H1 (cell line): ENCODE data around the gene MAS1L. TPM values are rescaled to one million over a fixed set of nuclear protein-coding genes. Genes with fewer than 3 reads are reported as not detected.
A peak's percentile ranks its signal among the peaks of the same experiment; 100 is the strongest.

Experiments
- CTCF ChIA-PET: fragments of 300-600 bp; sonication (Branson Sonifier 250); formaldehyde crosslinking; loops from one replicate; lab custom pipeline; 2021; ENCODE audit not compliant: partially characterized antibody; lab: Charles Lee
- POLR2A ChIA-PET: fragments of 300-600 bp; sonication (Branson Sonifier 250); formaldehyde crosslinking; loops from one replicate; lab custom pipeline; 2021; ENCODE audit warnings: inconsistent platforms; ENCODE audit not compliant: partially characterized antibody; lab: Charles Lee
- DNase-seq, 2 experiments: peaks; one replicate each; pipeline versions ENCODE4 v3.0.0 to v3.0.0-alpha.2; 2010 to 2022; ENCODE audit warnings: low spot score in 2 of 2, low read depth in 1 of 2, mixed read lengths in 1 of 2
- FAIRE-seq: peaks from 2 replicates; lab custom pipeline; 2011; peaks lifted over from hg19 to GRCh38; lab: Jason Lieb, UNC
- H2AFZ ChIP-seq: 2 replicates; pipeline ENCODE4 v1.8.1; 2012; ENCODE audit warnings: low read length, inconsistent platforms
- H2AK5ac ChIP-seq: 2 replicates; pipeline ENCODE4 v1.6.1; 2013; ENCODE audit warnings: low read depth, low read length
- H2BK120ac ChIP-seq: replicated peaks from 2 replicates; pipeline ENCODE3; 2013; ENCODE audit warnings: low read depth, low read length, inconsistent platforms
- H2BK12ac ChIP-seq: 2 replicates; pipeline ENCODE4 v1.6.1; 2013; ENCODE audit warnings: low read depth, low read length
- H2BK15ac ChIP-seq: 2 replicates; pipeline ENCODE4 v1.6.1; 2013; ENCODE audit warnings: low read length
- H2BK20ac ChIP-seq: 2 replicates; pipeline ENCODE4 v1.6.1; 2013; ENCODE audit warnings: low read length
- H2BK5ac ChIP-seq: 2 replicates; pipeline ENCODE4 v1.6.1; 2013; ENCODE audit warnings: low read depth, low read length
- H3K14ac ChIP-seq: 2 replicates; pipeline ENCODE4 v1.6.1; 2013; ENCODE audit warnings: inconsistent platforms; ENCODE audit not compliant: insufficient read length
- H3K18ac ChIP-seq: 2 replicates; pipeline ENCODE4 v1.6.1; 2013; ENCODE audit warnings: low read length; ENCODE audit errors: extremely low read depth
- H3K23ac ChIP-seq: 2 replicates; pipeline ENCODE4 v1.6.1; 2013; ENCODE audit warnings: inconsistent platforms; ENCODE audit not compliant: insufficient read length
- H3K23me2 ChIP-seq: 2 replicates; pipeline ENCODE4 v1.6.1; 2013; ENCODE audit warnings: low read depth, low read length
- H3K27ac ChIP-seq: 2 replicates; pipeline ENCODE4 v1.6.1; 2011; ENCODE audit warnings: low read depth, low read length, inconsistent platforms
- H3K27me3 ChIP-seq, 4 experiments: replicated peaks in 1 of 4; 1 replicate in 1 of 4; 2 replicates in 3 of 4; pipeline versions ENCODE4 v1.6.1 to v1.8.1; 2011 to 2013; ENCODE audit warnings: low read length in 3 of 4, mild to moderate bottlenecking in 3 of 4, inconsistent platforms in 2 of 4, mixed read lengths in 2 of 4, moderate library complexity in 1 of 4; ENCODE audit not compliant: control insufficient read depth in 3 of 4, insufficient read depth in 3 of 4; ENCODE audit errors: extremely low read depth in 1 of 4
- H3K36me3 ChIP-seq, 4 experiments: 2 replicates each; pipeline versions ENCODE4 v1.6.1 to v1.8.1; 2011 to 2013; ENCODE audit warnings: mild to moderate bottlenecking in 4 of 4, low read length in 3 of 4, moderate library complexity in 2 of 4, control low read depth in 1 of 4, inconsistent platforms in 1 of 4; ENCODE audit not compliant: insufficient read depth in 4 of 4, control insufficient read depth in 2 of 4
- H3K4ac ChIP-seq: replicated peaks from 2 replicates; pipeline ENCODE3; 2013; ENCODE audit warnings: low read length, low read depth, mixed read lengths, inconsistent platforms; ENCODE audit not compliant: insufficient read length
- H3K4me1 ChIP-seq, 4 experiments: replicated peaks in 1 of 4; 1 replicate in 1 of 4; 2 replicates in 3 of 4; pipeline versions ENCODE4 v1.6.1 to v1.8.1; 2011 to 2013; ENCODE audit warnings: low read length in 3 of 4, inconsistent platforms in 2 of 4, mixed read lengths in 1 of 4; ENCODE audit not compliant: insufficient read depth in 4 of 4, control insufficient read depth in 3 of 4
- H3K4me2 ChIP-seq, 2 experiments: 2 replicates each; pipeline versions ENCODE4 v1.6.1 to v1.8.1; 2011 to 2013; ENCODE audit warnings: low read depth in 2 of 2, low read length in 2 of 2, control low read depth in 1 of 2, inconsistent platforms in 1 of 2, mild to moderate bottlenecking in 1 of 2; ENCODE audit not compliant: insufficient read depth in 1 of 2
- H3K4me3 ChIP-seq, 4 experiments: fragments of 200-600, 300-600 bp in 1 of 4; sonication (generic), shearing (Covaris generic), sonication (Bioruptor Twin) in 1 of 4; 2 replicates each; pipeline versions ENCODE4 v1.5.1 to v1.8.1; 2011 to 2016; ENCODE audit warnings: low read length in 4 of 4, low read depth in 3 of 4, control low read depth in 2 of 4, inconsistent platforms in 2 of 4, mild to moderate bottlenecking in 2 of 4, mixed read lengths in 1 of 4, moderate library complexity in 1 of 4; ENCODE audit not compliant: insufficient read depth in 2 of 4; ENCODE audit errors: extremely low read depth in 1 of 4
- H3K56ac ChIP-seq: replicated peaks from 2 replicates; pipeline ENCODE3; 2013; ENCODE audit warnings: low read depth, mild to moderate bottlenecking, mixed read lengths, low read length, inconsistent platforms; ENCODE audit not compliant: insufficient read length
- H3K79me1 ChIP-seq: 2 replicates; pipeline ENCODE4 v1.6.1; 2013; ENCODE audit warnings: low read depth, low read length, control low read depth
- H3K79me2 ChIP-seq, 2 experiments: 2 replicates each; pipeline versions ENCODE4 v1.6.1 to v1.8.1; 2012 to 2013; ENCODE audit warnings: low read length in 2 of 2, mild to moderate bottlenecking in 2 of 2, inconsistent platforms in 1 of 2; ENCODE audit not compliant: insufficient read depth in 2 of 2, control insufficient read depth in 1 of 2
- H3K9ac ChIP-seq, 4 experiments: replicated peaks in 1 of 4; 1 replicate in 1 of 4; 2 replicates in 3 of 4; pipeline versions ENCODE4 v1.6.1 to v1.8.1; 2011 to 2013; ENCODE audit warnings: low read depth in 3 of 4, low read length in 3 of 4, control low read depth in 2 of 4, mild to moderate bottlenecking in 2 of 4, moderate library complexity in 2 of 4, inconsistent platforms in 1 of 4; ENCODE audit errors: extremely low read depth in 1 of 4
- H3K9me3 ChIP-seq, 2 experiments: 2 replicates each; pipeline versions ENCODE4 v1.6.1 to v1.8.1; 2012 to 2013; ENCODE audit warnings: mild to moderate bottlenecking in 2 of 2, moderate library complexity in 2 of 2, control low read depth in 1 of 2, inconsistent platforms in 1 of 2, low read depth in 1 of 2, low read length in 1 of 2, mixed read lengths in 1 of 2; ENCODE audit not compliant: insufficient read depth in 2 of 2
- H4K20me1 ChIP-seq, 2 experiments: replicated peaks in 1 of 2; 2 replicates each; pipeline versions ENCODE3 to v1.8.1; 2011 to 2013; ENCODE audit warnings: inconsistent platforms in 2 of 2, low read length in 2 of 2, mild to moderate bottlenecking in 1 of 2; ENCODE audit not compliant: insufficient read depth in 2 of 2, control insufficient read depth in 1 of 2
- H4K5ac ChIP-seq: 2 replicates; pipeline ENCODE4 v1.6.1; 2013; ENCODE audit warnings: low read length, low read depth, mixed read lengths, inconsistent platforms; ENCODE audit not compliant: insufficient read length
- H4K8ac ChIP-seq: 2 replicates; pipeline ENCODE4 v1.8.0; 2013; ENCODE audit warnings: mild to moderate bottlenecking, moderate library complexity, low read length, inconsistent platforms; ENCODE audit not compliant: insufficient read depth; ENCODE audit errors: extremely low read depth
- H4K91ac ChIP-seq: replicated peaks from 2 replicates; pipeline ENCODE3; 2013; ENCODE audit warnings: low read length, mixed read lengths, inconsistent platforms; ENCODE audit not compliant: insufficient read length
- EP300 ChIP-seq, 2 experiments: IDR thresholded peaks; 1 replicate in 1 of 2; 2 replicates in 1 of 2; pipeline ENCODE4 v1.6.1; 2011 to 2012; ENCODE audit warnings: low read depth in 2 of 2, low read length in 2 of 2, mild to moderate bottlenecking in 2 of 2, borderline replicate concordance in 1 of 2, inconsistent platforms in 1 of 2, moderate library complexity in 1 of 2
- HDAC6 ChIP-seq: IDR thresholded peaks from one replicate; pipeline ENCODE4 v1.7.1; 2012; ENCODE audit warnings: low read depth, mild to moderate bottlenecking, inconsistent platforms, low read length, moderate library complexity
- JUND ChIP-seq: IDR thresholded peaks from 2 replicates; pipeline ENCODE4 v1.6.1; 2011; ENCODE audit warnings: mild to moderate bottlenecking, improper control_type of control experiment, low read length
- KDM4A ChIP-seq: IDR thresholded peaks from one replicate; pipeline ENCODE4 v1.7.1; 2012; ENCODE audit warnings: low read depth, mild to moderate bottlenecking, moderate library complexity, low read length, inconsistent platforms; ENCODE audit not compliant: severe bottlenecking
- PHF8 ChIP-seq: fragments of 200-600 bp; sonication (generic); conservative IDR thresholded peaks from 2 replicates; pipeline ENCODE4 v1.7.1; 2012; ENCODE audit warnings: low read depth, mild to moderate bottlenecking, inconsistent platforms, low read length, moderate library complexity
- POLR2A ChIP-seq, 2 experiments: IDR thresholded peaks; 1 replicate in 1 of 2; 2 replicates in 1 of 2; pipeline ENCODE4 v1.6.1; 2011; ENCODE audit warnings: low read depth in 2 of 2, low read length in 2 of 2, mild to moderate bottlenecking in 2 of 2; ENCODE audit errors: control extremely low read depth in 1 of 2
- POU5F1 ChIP-seq: IDR thresholded peaks from 2 replicates; pipeline ENCODE4 v1.6.1; 2011; ENCODE audit warnings: low read depth, mild to moderate bottlenecking, low read length, moderate library complexity
- RFX5 ChIP-seq: IDR thresholded peaks from 2 replicates; pipeline ENCODE4 v1.6.1; 2011; ENCODE audit warnings: low read depth, low read length, improper control_type of control experiment, borderline replicate concordance
- RNF2 ChIP-seq: fragments of 200-900, 300-1000 bp; sonication (generic); IDR thresholded peaks from 2 replicates; pipeline ENCODE4 v1.7.1; 2016; ENCODE audit warnings: borderline replicate concordance, low read depth, mild to moderate bottlenecking, antibody characterized with exemption, low read length; ENCODE audit not compliant: poor library complexity, severe bottlenecking; ENCODE audit errors: missing control alignments
- SAP30 ChIP-seq: fragments of 300-600 bp; sonication (generic); IDR thresholded peaks from 2 replicates; pipeline ENCODE4 v1.7.1; 2012; ENCODE audit warnings: low read length, moderate library complexity, mild to moderate bottlenecking, inconsistent platforms; ENCODE audit not compliant: insufficient read depth, insufficient replicate concordance
- SIN3A ChIP-seq, 2 experiments: IDR thresholded peaks in 1 of 2; conservative IDR thresholded peaks in 1 of 2; 2 replicates each; pipeline ENCODE4 v1.6.1; 2011 to 2012; ENCODE audit warnings: low read length in 2 of 2, improper control_type of control experiment in 1 of 2, low read depth in 1 of 2, mild to moderate bottlenecking in 1 of 2
- SRF ChIP-seq: IDR thresholded peaks from 2 replicates; pipeline ENCODE4 v1.6.1; 2011; ENCODE audit warnings: mild to moderate bottlenecking, low read depth, low read length, moderate library complexity
- SUZ12 ChIP-seq: fragments of 200-600 bp; sonication (generic); IDR thresholded peaks from 2 replicates; pipeline ENCODE4 v1.6.1; 2012; ENCODE audit warnings: mild to moderate bottlenecking, inconsistent platforms, low read length, moderate library complexity, mixed read lengths
- WGBS, 2 experiments: shearing (Covaris generic) in 1 of 2; methylation state at CpG; one replicate each; pipeline versions ENCODE4 v1.1.6 to v1.1.7; 2013 to 2015; ENCODE audit warnings: low lambda C conversion rate in 2 of 2, mixed read lengths in 2 of 2, inconsistent platforms in 1 of 2, low coverage in 1 of 2, missing lambda C conversion rate in 1 of 2; ENCODE audit not compliant: insufficient replicate concordance in 2 of 2, insufficient coverage in 1 of 2, insufficient read length in 1 of 2; ENCODE audit errors: extremely low coverage in 1 of 2, missing lambda C conversion rate in 1 of 2; 5-methylcytosine and 5-hydroxymethylcytosine counted together
- polyA plus RNA-seq, 7 experiments: library from polyadenylated mRNA; depleted of rRNA in 3 of 7; stranded (reverse) in 5 of 7; unstranded in 2 of 7; fragments of >200 nt in 5 of 7; fragments of 200-250 nt in 2 of 7; gene quantifications; 1 replicate in 5 of 7; 2 replicates in 1 of 7; 4 replicates in 1 of 7; pipeline versions ENCODE4 v1.2.1 to v1.2.3, GENCODE V29; 2011 to 2013; ENCODE audit warnings: missing spikeins in 2 of 7, mixed read lengths in 2 of 7
- total RNA-seq: library from RNA; stranded (reverse); fragmentation: NEBNext Ultra II Directional; extraction: Animal tissue kit (Norgen Biotek cat#: 25700); gene quantifications from 2 replicates; pipeline ENCODE4 v1.2.1, GENCODE V29; 2021

Gene MAS1L
- total and polyA plus RNA-seq, 2 of the 8 experiments (the other 6 are each of a cell fraction or from before 2014, with no cell fraction given): not detected

DNA sequence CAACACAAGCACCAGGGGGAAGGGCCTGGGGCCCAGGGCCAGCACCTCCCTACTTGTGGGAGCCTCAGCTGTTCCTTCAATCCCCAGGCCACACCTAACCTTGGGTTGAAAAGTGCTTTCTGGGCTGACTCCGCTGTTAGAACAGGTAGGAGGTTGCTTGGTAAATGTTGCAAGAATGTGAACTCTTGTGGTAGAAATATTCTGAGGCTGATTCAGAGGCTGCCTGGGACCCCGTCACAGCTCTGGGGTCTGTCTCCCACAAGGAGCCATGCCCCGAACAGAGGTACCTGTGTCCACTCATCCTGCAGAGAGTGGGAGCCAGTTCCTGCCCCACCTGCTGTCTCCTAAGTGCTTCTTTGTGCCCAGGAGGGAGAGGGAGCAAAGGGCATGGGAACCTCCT, 14.4 kb upstream of the MAS1L start:
- Histone ChIP-seq H2BK15ac (no peak overlapping the region), H2BK120ac (no peak overlapping the region), H3K4me3 (no peak overlapping the region), H3K23ac (no peak overlapping the region), H3K79me2 (no peaks in the 10 kb centered on the region), H3K36me3 (no peaks in the 10 kb centered on the region), H3K4me1 (no peaks in the 10 kb centered on the region; a peak in 1 of 7 replicates), H3K4me2 (no peak overlapping the region), H2AFZ (no peak overlapping the region; the same call in 1 of the 2 replicates), H3K4ac (no peak overlapping the region), H4K20me1 (no peaks in the 10 kb centered on the region), H3K14ac (no peak overlapping the region), H3K18ac (no peak overlapping the region), H2BK12ac (no peak overlapping the region), H3K23me2 (no peaks in the 10 kb centered on the region), H3K79me1 (no peaks in the 10 kb centered on the region; the same call in 1 of the 2 replicates), H3K9ac (0 out of 7 replicates have a peak overlapping the region, but pooled peaks of 1 of the 4 experiments have one; percentile 9), H2BK20ac (no peak overlapping the region), H4K5ac (no peak overlapping the region), H4K8ac (no peak overlapping the region; the same call in 1 of the 2 replicates), H3K56ac (no peak overlapping the region), H3K9me3 (no peaks in the 10 kb centered on the region), H3K27ac (no peak overlapping the region), H4K91ac (no peak overlapping the region), H2AK5ac (no peak overlapping the region), H2BK5ac (no peak overlapping the region; the same call in 1 of the 2 replicates), H3K27me3 (no peaks in the 10 kb centered on the region)
- ChIA-PET POLR2A (no interaction called here), CTCF (interaction anchor here (1.2 kb wide), 1 partner anchor 29 kb away, joined by 3 read pairs; no protein-coding TSS in a partner anchor)
- FAIRE-seq (no peak), DNase-seq (peak in 1 of 2 experiments; percentile 41)
- 74% methylated on average over 3 of the region's 3 CpGs; no CpG with 5 or more reads in 1 of the 2 experiments for WGBS, 2 experiments
- TF ChIP-seq SUZ12 (no peak), SAP30 (no peak), JUND (no peak), KDM4A (no peak), RNF2 (no peak), SIN3A (conservative IDR thresholded peaks at IDR 0.05 in 1 of 2, IDR thresholded peaks at IDR 0.05 in 1 of 2; ENCODE audit: low read depth in 1 of 2, low read length in 2 of 2) (no peak), EP300 (IDR thresholded peaks at IDR 0.05; ENCODE audit: borderline replicate concordance in 1 of 2, low read depth in 2 of 2, low read length in 2 of 2) (no peak), POU5F1 (no peak), POLR2A (IDR thresholded peaks at IDR 0.05; ENCODE audit: control extremely low read depth in 1 of 2, low read depth in 2 of 2, low read length in 2 of 2) (no peak), PHF8 (no peak), SRF (no peak), RFX5 (no peak), HDAC6 (no peak)
